22Rv1 (cell line): Measurements from ENCODE around the gene SCAF11.

ENCODE experiments used
- CTCF ChIP-seq: fragments of 450-650 bp; IDR thresholded peaks from 2 replicates; pipeline ENCODE4 v1.5.1; 2017; ENCODE audit warnings: mild to moderate bottlenecking
- ZFX ChIP-seq: fragments of 450-650 bp; IDR thresholded peaks from 2 replicates; pipeline ENCODE4 v1.6.1; 2017; ENCODE audit warnings: antibody characterized with exemption, borderline replicate concordance

DNA sequence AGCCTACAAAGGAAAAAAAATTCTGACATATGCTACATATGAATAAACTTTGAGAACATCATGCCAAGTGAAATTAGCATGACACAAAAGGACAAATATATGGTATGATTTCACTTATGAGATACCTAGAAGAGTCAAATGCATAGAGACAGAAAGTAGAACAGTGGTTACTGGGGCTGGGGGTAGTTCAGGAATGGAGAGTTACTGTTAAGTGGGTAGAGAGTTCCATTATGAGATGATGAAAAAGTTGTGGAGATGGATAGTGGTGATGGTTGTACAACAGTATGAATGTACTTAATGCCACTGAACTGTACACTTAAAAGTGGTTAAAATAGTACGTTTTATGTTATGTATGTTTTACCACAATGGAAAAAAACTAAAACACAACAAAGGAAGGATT is 92.3 kb downstream of the SCAF11 start:
- no peak for TF ChIP-seq CTCF
- TF ChIP-seq ZFX, result no peak
